HG03060 (cell line): ENCODE measurements around the gene KIF6.

Experiments used
- ATAC-seq: cut with Tn5 transposase; IDR thresholded peaks from one replicate; pipeline ENCODE4 v1.9.1; 2021; ENCODE audit warnings: low read depth, moderate number of reproducible peaks; ENCODE audit not compliant: unreplicated experiment

Gene KIF6

GRCh38 chr6:39428152-39428551 is 297.1 kb downstream of the KIF6 start:
- no peak for ATAC-seq

GRCh38 chr6:39426073-39426456 is 299.1 kb downstream of the KIF6 start:
- ATAC-seq = no peak

GRCh38 chr6:39425346-39426072 is 299.7 kb downstream of the KIF6 start:
- ATAC-seq = no peak

- ATAC-seq = no peak
These were observed 300.4 kb downstream of the KIF6 start for GRCh38 chr6:39424831-39425230.

GRCh38 chr6:39422238-39422637 is 303.0 kb downstream of the KIF6 start:
- ATAC-seq = no peak

- ATAC-seq = no peak
These were observed 303.6 kb downstream of the KIF6 start for GRCh38 chr6:39421383-39422225.

- ATAC-seq = no peak
These were observed 304.6 kb downstream of the KIF6 start for GRCh38 chr6:39420300-39421265.

- no peak for ATAC-seq
These were observed 305.6 kb downstream of the KIF6 start for GRCh38 chr6:39419607-39420006.

- no peak for ATAC-seq
These were observed 307.8 kb downstream of the KIF6 start for GRCh38 chr6:39417440-39417839.

- ATAC-seq = no peak
These were observed 308.5 kb downstream of the KIF6 start for GRCh38 chr6:39416728-39417127.

GRCh38 chr6:39416026-39416425 is 309.2 kb downstream of the KIF6 start:
- ATAC-seq = no peak

GRCh38 chr6:39415482-39415881 is 309.7 kb downstream of the KIF6 start:
- ATAC-seq = no peak

GRCh38 chr6:39411465-39411864 is 313.7 kb downstream of the KIF6 start:
- no peak for ATAC-seq

- no peak for ATAC-seq
These were observed 314.2 kb downstream of the KIF6 start for GRCh38 chr6:39411001-39411400.

- ATAC-seq = no peak
These were observed 315.3 kb downstream of the KIF6 start for GRCh38 chr6:39409889-39410288.

- no peak for ATAC-seq
These were observed 317.7 kb downstream of the KIF6 start for GRCh38 chr6:39407446-39407993.

- ATAC-seq = no peak
These were observed 320.9 kb downstream of the KIF6 start for GRCh38 chr6:39404312-39404711.

GRCh38 chr6:39403304-39403703 is 321.9 kb downstream of the KIF6 start:
- ATAC-seq = no peak

- no peak for ATAC-seq
These were observed 322.9 kb downstream of the KIF6 start for GRCh38 chr6:39402239-39402751.

GRCh38 chr6:39401376-39401775 is 323.8 kb downstream of the KIF6 start:
- no peak for ATAC-seq
